ENCODE results near the gene CAST.
"Not testable (repeated sequence)": the region's sequence is repeated elsewhere in the genome, so short reads cannot be mapped to it uniquely, and the experiment has no call there.

Gene CAST

GRCh38 chr5:96714951-96715451, 52.8 kb downstream of the CAST start:
- peak; percentile 71 for DNase-seq

- DNase-seq = no peak
These were observed 53.8 kb downstream of the CAST start for GRCh38 chr5:96716007-96716406.

GRCh38 chr5:96716716-96717115, 54.5 kb downstream of the CAST start:
- DNase-seq = no peak

GRCh38 chr5:96717874-96718273, 55.7 kb downstream of the CAST start:
- no peak for DNase-seq

GRCh38 chr5:96718635-96719077, 56.5 kb downstream of the CAST start:
- no peak for DNase-seq

- DNase-seq = no peak
These were observed 58.2 kb downstream of the CAST start for GRCh38 chr5:96720408-96720807.

GRCh38 chr5:96721351-96721977, 59.3 kb downstream of the CAST start:
- no peak for DNase-seq

- no peak for DNase-seq
These were observed 63.1 kb downstream of the CAST start for GRCh38 chr5:96725257-96725656.

- no peak for DNase-seq
These were observed 64.6 kb downstream of the CAST start for GRCh38 chr5:96726802-96727201.

- DNase-seq = no peak
These were observed 67.0 kb downstream of the CAST start for GRCh38 chr5:96729156-96729555.

GRCh38 chr5:96730586-96730985, 68.4 kb downstream of the CAST start:
- DNase-seq = no peak

- DNase-seq = no peak
These were observed 71.8 kb downstream of the CAST start for GRCh38 chr5:96733771-96734500.

- peak; percentile 75 for DNase-seq
These were observed 72.7 kb downstream of the CAST start for GRCh38 chr5:96734871-96735325.

- DNase-seq = no peak
These were observed 74.8 kb downstream of the CAST start for GRCh38 chr5:96736937-96737336.

- no peak for DNase-seq
These were observed 78.9 kb downstream of the CAST start for GRCh38 chr5:96741106-96741505.

GRCh38 chr5:96741891-96742309, 79.7 kb downstream of the CAST start:
- DNase-seq = no peak

- DNase-seq = no peak
These were observed 80.4 kb downstream of the CAST start for GRCh38 chr5:96742538-96742937.

- peak; percentile 45 for DNase-seq
These were observed 81.0 kb downstream of the CAST start for GRCh38 chr5:96743065-96743768.

- DNase-seq = no peak
These were observed 81.6 kb downstream of the CAST start for GRCh38 chr5:96743805-96744204.

GRCh38 chr5:96744218-96744617, 82.0 kb downstream of the CAST start:
- DNase-seq = not testable (repeated sequence)

GRCh38 chr5:96745025-96745424, 82.8 kb downstream of the CAST start:
- DNase-seq = no peak

- peak; percentile 11 for DNase-seq
These were observed 83.8 kb downstream of the CAST start for GRCh38 chr5:96745844-96746531.

GRCh38 chr5:96747720-96748119, 85.5 kb downstream of the CAST start:
- no peak for DNase-seq
